Hepatocyte (in vitro differentiated cells): Measurements from ENCODE around the gene NEXN. TPM values are rescaled to one million over a fixed set of nuclear protein-coding genes. Genes with fewer than 3 reads are reported as not detected.

ENCODE experiments used
- DNase-seq: peaks from one replicate; pipeline ENCODE4 v3.0.0-alpha.2; 2016; ENCODE audit warnings: low spot score
- H2AFZ ChIP-seq: fragments of 200-600 bp; sonication (generic); 2 replicates; pipeline ENCODE4 v1.6.0; 2016; ENCODE audit warnings: antibody characterized with exemption, mild to moderate bottlenecking
- H3K27ac ChIP-seq: fragments of 200-600 bp; sonication (generic); 2 replicates; pipeline ENCODE4 v1.5.1; 2016; ENCODE audit warnings: mild to moderate bottlenecking
- H3K27me3 ChIP-seq: fragments of 200-600 bp; sonication (generic); 2 replicates; pipeline ENCODE4 v1.6.1; 2016
- H3K36me3 ChIP-seq: fragments of 200-600 bp; sonication (generic); replicated peaks from 2 replicates; pipeline ENCODE4 v1.5.1; 2016; ENCODE audit warnings: low read depth; ENCODE audit not compliant: insufficient read depth
- H3K4me1 ChIP-seq: fragments of 200-600 bp; sonication (generic); 2 replicates; pipeline ENCODE4 v1.5.1; 2016; ENCODE audit warnings: mild to moderate bottlenecking, moderate library complexity; ENCODE audit not compliant: insufficient read depth
- H3K4me2 ChIP-seq: fragments of 200-600 bp; sonication (generic); 2 replicates; pipeline ENCODE4 v1.6.0; 2016
- H3K4me3 ChIP-seq: fragments of 200-600 bp; sonication (generic); 2 replicates; pipeline ENCODE4 v1.5.1; 2016; ENCODE audit warnings: mild to moderate bottlenecking
- H3K79me2 ChIP-seq: fragments of 200-600 bp; sonication (generic); 2 replicates; pipeline ENCODE4 v1.6.0; 2017; ENCODE audit warnings: mild to moderate bottlenecking
- H3K9me2 ChIP-seq: fragments of 200-600 bp; sonication (generic); replicated peaks from 2 replicates; pipeline ENCODE4 v1.6.0; 2017; ENCODE audit warnings: mild to moderate bottlenecking; ENCODE audit not compliant: insufficient read depth
- H3K9me3 ChIP-seq: fragments of 200-600 bp; sonication (generic); 2 replicates; pipeline ENCODE4 v1.5.1; 2016; ENCODE audit warnings: low read depth, mild to moderate bottlenecking
- H4K20me1 ChIP-seq: fragments of 200-600 bp; sonication (generic); 2 replicates; pipeline ENCODE4 v1.6.0; 2016; ENCODE audit warnings: mild to moderate bottlenecking; ENCODE audit not compliant: insufficient read depth, poor library complexity, severe bottlenecking
- CTCF ChIP-seq: fragments of 200-600 bp; sonication (generic); IDR thresholded peaks from 2 replicates; pipeline ENCODE4 v1.5.1; 2016; ENCODE audit warnings: antibody characterized with exemption, mild to moderate bottlenecking; ENCODE audit not compliant: poor library complexity
- EZH2 ChIP-seq: fragments of 200-600 bp; sonication (generic); IDR thresholded peaks from 2 replicates; pipeline ENCODE4 v1.6.1; 2016; ENCODE audit warnings: antibody characterized with exemption, mild to moderate bottlenecking, borderline replicate concordance
- EZH2phosphoT487 ChIP-seq: fragments of 200-600 bp; sonication (generic); IDR thresholded peaks from one replicate; pipeline ENCODE4 v1.6.1; 2018; ENCODE audit warnings: antibody characterized with exemption, mild to moderate bottlenecking, low read depth, moderate library complexity; ENCODE audit not compliant: unreplicated experiment, severe bottlenecking
- WGBS: methylation state at CpG from one replicate; pipeline ENCODE4 v1.1.6; 2016; ENCODE audit warnings: low lambda C conversion rate; ENCODE audit errors: missing lambda C conversion rate; 5-methylcytosine and 5-hydroxymethylcytosine counted together
- polyA plus RNA-seq: library from polyadenylated mRNA; unstranded; fragments of >200 nt; fragmentation: Nextera tagmentation; extraction: Ambion mirVana; gene quantifications from 2 replicates; pipeline ENCODE4 v1.2.1, GENCODE V29; 2016
- total RNA-seq: library from RNA; depleted of rRNA; stranded (reverse); fragments of >200 nt; gene quantifications from 2 replicates; pipeline ENCODE4 v1.2.3, GENCODE V29; 2014

Gene NEXN
- total and polyA plus RNA-seq, 2 experiments from 2014 or later: 5.1 to 11.5 TPM

DNA sequence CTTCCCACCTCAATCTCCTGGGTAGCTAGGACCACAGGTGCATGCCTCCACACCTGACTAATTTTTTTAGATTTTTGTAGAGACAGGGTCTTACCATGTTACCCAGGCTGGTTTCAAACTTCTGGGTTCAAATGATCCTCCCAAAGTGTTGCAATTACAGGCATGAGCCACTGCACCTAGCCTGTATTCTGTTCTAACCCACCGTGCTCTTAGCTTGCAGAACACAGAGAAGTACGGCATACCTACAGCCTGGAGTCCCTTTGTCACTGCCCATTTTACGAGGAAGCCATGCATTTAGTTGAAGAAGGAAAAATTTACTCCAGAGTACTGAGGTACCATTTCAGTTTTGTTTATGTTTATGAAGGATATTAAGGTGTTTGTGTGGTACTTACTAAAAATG, 29.7 kb upstream of the NEXN start:
- H3K4me2 ChIP-seq: no peak overlapping the region
- no peak overlapping the region for H3K27ac ChIP-seq
- no peak for DNase-seq
- H3K4me3 ChIP-seq: no peak overlapping the region
- H3K9me3 ChIP-seq: no peaks in the 10 kb centered on the region
- H3K9me2 ChIP-seq: no peaks in the 10 kb centered on the region
- 84% methylated on average over 3 of the region's 3 CpGs for WGBS
- H2AFZ ChIP-seq: no peak overlapping the region
- H3K27me3 ChIP-seq: no peaks in the 10 kb centered on the region
- no peaks in the 10 kb centered on the region for H4K20me1 ChIP-seq
- H3K36me3 ChIP-seq: no peaks in the 10 kb centered on the region
- no peaks in the 10 kb centered on the region for H3K4me1 ChIP-seq
- H3K79me2 ChIP-seq: no peaks in the 10 kb centered on the region
- TF ChIP-seq EZH2 (no peak), EZH2phosphoT487 (no peak), CTCF (no peak)

GRCh38 chr1:77859248-77859647, 29.2 kb upstream of the NEXN start:
- H3K27ac ChIP-seq: no peak overlapping the region
- TF ChIP-seq CTCF: no peak
- no peak for TF ChIP-seq EZH2phosphoT487
- TF ChIP-seq EZH2: no peak
- no peaks in the 10 kb centered on the region for H3K36me3 ChIP-seq
- no peak overlapping the region for H3K4me3 ChIP-seq
- no peaks in the 10 kb centered on the region for H4K20me1 ChIP-seq
- DNase-seq: no peak
- no peak overlapping the region for H3K4me2 ChIP-seq
- H3K79me2 ChIP-seq: no peaks in the 10 kb centered on the region
- no peaks in the 10 kb centered on the region for H3K9me2 ChIP-seq
- 94% methylated on average over 2 of the region's 2 CpGs for WGBS
- no peaks in the 10 kb centered on the region for H3K27me3 ChIP-seq
- H3K4me1 ChIP-seq: no peaks in the 10 kb centered on the region
- no peaks in the 10 kb centered on the region for H3K9me3 ChIP-seq
- no peak overlapping the region for H2AFZ ChIP-seq

DNA sequence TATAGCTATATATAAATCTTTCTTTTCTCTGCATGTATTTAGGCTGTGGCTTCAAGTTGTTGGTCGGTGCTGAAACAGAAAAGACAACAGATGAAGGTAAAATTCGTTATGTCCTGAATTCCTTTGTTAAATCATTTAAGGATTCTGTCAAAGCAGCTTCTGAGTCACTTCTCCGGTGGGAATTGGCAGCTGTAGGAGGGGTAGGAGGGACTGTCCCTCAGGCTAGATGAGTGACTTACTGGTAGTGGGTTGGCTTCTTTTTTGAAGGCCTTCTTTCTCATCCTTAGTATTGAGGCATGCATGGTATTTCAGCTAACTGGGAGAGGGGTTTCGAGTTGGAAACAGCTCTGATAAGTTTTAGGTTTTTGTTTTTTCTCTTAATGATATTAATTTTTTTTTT, 22.1 kb upstream of the NEXN start:
- TF ChIP-seq CTCF (no peak), EZH2phosphoT487 (no peak), EZH2 (no peak)

DNA sequence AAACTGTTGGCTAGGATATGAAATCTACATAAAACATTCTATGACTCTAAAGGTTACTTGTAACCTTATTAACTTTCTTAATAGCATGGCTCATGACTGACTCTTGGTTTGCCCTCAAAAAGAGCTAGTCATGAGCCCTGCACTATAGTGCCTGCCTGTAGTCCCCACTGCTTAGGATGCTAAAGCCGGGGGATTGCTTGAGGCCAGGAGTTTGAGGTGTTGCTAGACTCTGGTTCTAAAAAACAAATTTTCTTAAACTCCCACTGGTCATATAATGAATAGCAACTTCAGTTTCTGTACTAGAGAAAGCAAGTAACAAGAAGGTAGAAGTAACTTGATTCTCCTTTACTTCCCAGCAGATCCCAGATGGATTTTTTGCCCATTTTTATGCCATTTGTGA, 15.8 kb upstream of the NEXN start:
- TF ChIP-seq CTCF (no peak), EZH2 (no peak), EZH2phosphoT487 (no peak)

More for the DNA sequence above, 22.1 kb upstream of the NEXN start:
- no peaks in the 10 kb centered on the region for H3K9me3 ChIP-seq
- no peaks in the 10 kb centered on the region for H3K9me2 ChIP-seq
- DNase-seq: no peak
- H3K4me2 ChIP-seq: no peak overlapping the region
- H3K79me2 ChIP-seq: no peaks in the 10 kb centered on the region
- WGBS: 80% methylated on average over 4 of the region's 4 CpGs
- no peaks in the 10 kb centered on the region for H4K20me1 ChIP-seq
- no peaks in the 10 kb centered on the region for H3K36me3 ChIP-seq
- H3K4me1 ChIP-seq: no peaks in the 10 kb centered on the region
- no peak overlapping the region for H3K4me3 ChIP-seq
- no peaks in the 10 kb centered on the region for H3K27me3 ChIP-seq
- H2AFZ ChIP-seq: no peak overlapping the region
- H3K27ac ChIP-seq: no peak overlapping the region

More for the DNA sequence above, 15.8 kb upstream of the NEXN start:
- H3K9me3 ChIP-seq: no peaks in the 10 kb centered on the region
- no peaks in the 10 kb centered on the region for H3K4me1 ChIP-seq
- no peak overlapping the region for H3K27ac ChIP-seq
- no peak overlapping the region for H2AFZ ChIP-seq
- H3K9me2 ChIP-seq: no peaks in the 10 kb centered on the region
- WGBS: 100% methylated on average over 1 of the region's 1 CpG
- no peak overlapping the region for H3K4me3 ChIP-seq
- no peaks in the 10 kb centered on the region for H3K27me3 ChIP-seq
- H3K4me2 ChIP-seq: no peak overlapping the region
- H3K79me2 ChIP-seq: no peaks in the 10 kb centered on the region
- DNase-seq: no peak
- H4K20me1 ChIP-seq: no peaks in the 10 kb centered on the region
- H3K36me3 ChIP-seq: no peaks in the 10 kb centered on the region
